Subcutaneous adipose tissue (tissue), 4 donors: ENCODE measurements around the gene SGO2. TPM values are rescaled to one million over a fixed set of nuclear protein-coding genes. Genes with fewer than 3 reads are reported as not detected.

Experiments used
- CTCF ChIP-seq: fragments of 450-650 bp; IDR thresholded peaks from one replicate; pipeline ENCODE4 v1.5.1; 2016; ENCODE audit warnings: low read depth, mild to moderate bottlenecking, control low read depth, antibody characterized with exemption, moderate library complexity
- total RNA-seq, 4 donors: library from RNA; depleted of rRNA; stranded (reverse); fragments of >200 nt; gene quantifications; one replicate each; pipeline ENCODE4 v1.1.0, GENCODE V29; 2016

SGO2 gene
- total RNA-seq, 4 donors from 2014 or later, result 3.5 to 7.7 (median 4.1) TPM

- TF ChIP-seq CTCF, result no peak
These were observed 41.1 kb upstream of the SGO2 start for GRCh38 chr2:200484934-200485333.

- no peak for TF ChIP-seq CTCF
These were observed 39.5 kb upstream of the SGO2 start for GRCh38 chr2:200486529-200486928.

GRCh38 chr2:200488169-200488568 lies 37.8 kb upstream of the SGO2 start:
- no peak for TF ChIP-seq CTCF

- TF ChIP-seq CTCF, result no peak
These were observed 36.0 kb upstream of the SGO2 start for GRCh38 chr2:200490001-200490400.

- TF ChIP-seq CTCF, result no peak
These were observed 33.4 kb upstream of the SGO2 start for GRCh38 chr2:200492656-200493055.

- no peak for TF ChIP-seq CTCF
These were observed 32.0 kb upstream of the SGO2 start for GRCh38 chr2:200494048-200494447.

GRCh38 chr2:200496696-200497095 lies 29.3 kb upstream of the SGO2 start:
- TF ChIP-seq CTCF, result no peak
